Skeletal muscle cell (primary cell): ENCODE results near the gene PCGF3.
"Not testable (repeated sequence)": the region's sequence is repeated elsewhere in the genome, so short reads cannot be mapped to it uniquely, and the experiment has no call there.

Experiments used
- DNase-seq: peaks from one replicate; pipeline ENCODE4 v3.0.0-alpha.2; 2010; ENCODE audit warnings: low read depth
- H3K4me3 ChIP-seq: 2 replicates; pipeline ENCODE4 v1.5.1; 2011; ENCODE audit warnings: low read depth, mild to moderate bottlenecking, control low read depth, low read length, moderate library complexity

Gene PCGF3

DNA sequence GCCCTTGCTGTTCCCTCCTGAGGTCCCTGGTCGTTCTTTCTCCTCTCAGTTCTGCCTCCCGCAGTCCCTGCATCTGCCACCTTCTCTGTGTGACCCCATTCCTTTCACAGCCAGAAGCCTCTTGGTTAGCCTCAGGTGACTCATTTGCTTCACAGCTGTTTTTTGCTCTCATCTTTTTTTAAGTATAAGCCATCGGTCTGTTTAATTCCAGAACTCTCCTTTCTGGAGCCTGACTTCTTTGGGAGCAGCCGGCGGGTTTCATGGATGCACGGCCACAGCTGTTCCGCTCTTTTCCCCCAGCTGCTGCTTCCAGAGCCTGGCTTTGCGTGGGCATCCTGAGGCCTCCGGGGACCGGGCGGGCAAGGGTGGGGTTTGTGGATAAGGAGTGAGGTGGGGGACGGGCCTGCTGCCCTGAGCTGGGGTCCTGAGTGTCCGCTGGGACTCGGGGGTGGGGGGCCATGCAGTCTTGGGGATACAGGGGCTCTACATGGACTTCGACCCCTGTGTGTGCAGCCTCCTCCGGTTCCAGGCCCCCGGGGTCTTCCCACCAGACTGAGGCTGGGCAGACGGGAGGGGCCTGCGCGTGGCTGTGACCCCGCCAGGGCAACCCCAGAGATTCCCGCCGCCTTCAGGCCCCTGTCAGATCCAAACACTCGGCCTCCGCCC, 46.7 kb downstream of the PCGF3 start:
- no peak overlapping the region for H3K4me3 ChIP-seq
- peak; percentile 47 for DNase-seq

DNA sequence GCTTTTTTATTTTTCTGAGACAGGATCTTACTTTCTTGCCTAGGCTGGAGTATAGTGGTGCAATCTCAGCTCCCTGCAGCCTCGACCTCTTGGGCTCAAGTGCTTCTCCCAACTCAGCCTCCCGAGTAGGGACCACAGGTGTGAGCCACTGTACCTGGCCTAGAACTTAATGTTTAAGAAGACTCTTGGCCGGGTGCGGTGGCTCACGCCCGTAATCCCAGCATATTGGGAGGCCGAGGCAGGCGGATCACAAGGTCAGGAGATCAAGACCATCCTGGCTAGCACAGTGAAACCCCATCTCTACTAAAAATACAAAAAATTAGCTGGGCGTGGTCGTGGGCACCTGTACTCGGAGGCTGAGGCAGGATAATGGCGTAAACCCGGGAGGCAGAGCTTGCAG, 47.6 kb downstream of the PCGF3 start:
- not testable (repeated sequence) for DNase-seq, H3K4me3 ChIP-seq

DNA sequence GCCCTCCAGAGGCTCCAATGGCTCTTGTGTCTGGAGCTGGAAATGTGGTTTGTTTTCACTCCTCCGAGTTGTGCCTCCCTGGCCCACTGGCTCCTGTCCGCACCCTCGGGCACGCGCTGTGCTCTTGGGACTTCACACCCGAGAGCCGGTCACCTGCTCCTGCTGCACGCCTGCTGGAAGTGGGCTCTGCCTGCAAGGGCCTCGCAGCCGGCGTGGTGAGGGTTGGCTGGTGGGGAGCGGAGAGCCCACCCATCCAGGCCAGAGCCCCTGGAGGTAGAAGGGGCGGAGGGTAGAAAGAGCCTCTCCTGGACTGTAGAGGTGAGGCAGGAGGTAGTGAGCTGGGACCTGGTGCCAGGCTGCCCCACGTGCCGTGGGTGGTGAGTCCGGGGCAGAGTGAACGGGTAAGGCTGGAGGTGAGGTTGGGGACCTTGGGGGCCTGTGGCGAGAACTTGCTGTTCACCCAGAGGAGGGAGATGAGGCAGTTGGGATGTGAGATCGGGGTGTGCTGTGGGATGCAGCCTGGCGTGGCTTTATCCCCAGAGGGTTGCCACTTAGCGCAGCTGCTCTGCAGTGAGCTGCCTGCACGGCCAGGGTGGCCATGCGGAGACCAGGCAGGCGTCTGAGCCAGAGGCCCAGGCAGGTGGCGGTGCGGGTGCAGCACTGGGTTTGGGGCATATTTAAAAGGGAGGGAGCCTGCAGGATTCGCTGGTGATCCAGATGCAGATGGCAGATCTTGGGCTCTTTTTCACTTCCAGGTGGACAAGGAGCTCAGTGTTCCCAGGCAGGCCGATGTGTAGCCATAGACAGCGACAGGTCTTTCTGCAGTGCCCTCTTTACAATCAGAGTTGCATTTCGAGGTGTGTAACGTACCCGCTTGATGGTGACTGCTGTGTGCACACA, 48.8 kb downstream of the PCGF3 start:
- DNase-seq = no peak
- H3K4me3 ChIP-seq = no peak overlapping the region

DNA sequence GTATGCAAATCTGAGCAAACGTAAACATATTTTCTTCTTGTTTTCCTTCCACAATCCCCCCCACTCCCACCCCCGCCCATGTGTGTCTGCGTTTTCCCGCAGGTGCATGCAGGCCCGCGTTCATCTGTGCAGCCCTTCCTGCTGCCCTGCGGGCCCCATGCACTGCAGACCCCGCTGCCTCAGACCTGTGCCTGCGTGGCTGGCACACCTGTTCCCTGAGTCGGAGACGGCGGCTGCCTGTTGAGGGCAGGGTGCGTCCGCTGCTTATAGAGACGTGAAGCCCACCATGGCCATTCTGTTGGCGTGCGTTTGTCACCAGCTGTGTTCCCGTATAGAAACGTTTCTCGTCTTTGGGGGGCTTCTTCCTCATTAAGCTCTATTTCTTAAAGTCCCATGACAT, 51.5 kb downstream of the PCGF3 start:
- H3K4me3 ChIP-seq = no peak overlapping the region
- no peak for DNase-seq

DNA sequence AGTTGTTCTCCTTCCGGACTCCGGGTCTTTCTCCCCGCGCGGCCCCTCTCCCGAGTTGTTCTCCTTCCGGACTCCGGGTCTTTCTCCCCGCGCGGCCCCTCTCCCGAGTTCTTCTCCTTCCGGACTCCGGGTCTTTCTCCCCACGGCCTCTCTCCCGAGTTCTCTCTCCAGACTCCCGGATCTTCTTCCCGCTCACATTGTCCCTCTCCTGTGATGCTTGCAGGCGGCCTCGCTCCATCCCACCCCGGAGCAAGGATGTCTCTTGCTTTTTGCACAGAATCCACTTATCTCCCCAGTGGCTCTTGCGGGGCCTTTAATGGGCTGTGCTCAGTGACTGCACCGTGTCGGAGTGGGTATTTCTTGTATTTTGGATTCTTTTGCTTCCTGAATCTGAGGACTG, 54.2 kb downstream of the PCGF3 start:
- DNase-seq, H3K4me3 ChIP-seq: not testable (repeated sequence)

DNA sequence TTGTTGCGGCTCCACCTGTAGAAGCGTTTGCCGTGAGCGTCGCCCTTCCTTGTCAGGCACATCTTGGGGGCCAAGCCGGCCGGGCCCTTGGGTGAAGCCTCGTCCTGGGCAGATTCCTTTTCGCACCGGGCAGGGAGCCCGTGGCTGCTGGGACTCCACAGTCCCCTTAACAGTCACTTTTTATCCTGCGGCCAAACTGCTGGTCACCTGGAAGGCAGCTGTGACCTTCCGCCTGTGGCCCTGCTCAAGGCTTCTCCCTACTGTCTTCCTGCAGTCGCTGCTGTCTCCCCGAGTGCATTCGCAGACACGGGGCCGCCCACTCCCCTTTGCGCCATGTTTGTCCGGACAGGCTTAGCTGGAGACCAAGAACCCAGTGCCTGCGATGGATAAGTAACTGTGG, 55.0 kb downstream of the PCGF3 start:
- H3K4me3 ChIP-seq = no peak overlapping the region

DNA sequence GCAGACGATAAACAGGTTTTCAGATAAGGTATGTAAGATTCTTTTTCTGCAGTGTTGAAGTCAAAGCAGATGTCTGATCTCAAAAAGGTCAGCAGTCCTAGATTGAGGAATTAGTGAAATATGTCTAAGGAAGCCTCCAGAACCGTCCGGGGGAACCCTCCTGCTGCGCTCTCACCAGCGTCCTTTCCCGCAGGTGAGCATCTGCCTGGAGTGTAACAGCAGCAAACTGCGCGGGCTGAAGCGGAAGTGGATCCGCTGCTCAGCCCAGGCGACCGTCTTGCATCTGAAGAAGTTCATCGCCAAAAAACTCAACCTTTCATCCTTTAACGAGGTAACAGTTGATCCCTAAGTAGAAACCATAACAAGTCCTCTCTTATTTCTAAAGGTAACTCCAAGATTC, 55.5 kb downstream of the PCGF3 start:
- DNase-seq = no peak
- no peak overlapping the region for H3K4me3 ChIP-seq

More for the DNA sequence above, 55.0 kb downstream of the PCGF3 start:
- no peak for DNase-seq

DNA sequence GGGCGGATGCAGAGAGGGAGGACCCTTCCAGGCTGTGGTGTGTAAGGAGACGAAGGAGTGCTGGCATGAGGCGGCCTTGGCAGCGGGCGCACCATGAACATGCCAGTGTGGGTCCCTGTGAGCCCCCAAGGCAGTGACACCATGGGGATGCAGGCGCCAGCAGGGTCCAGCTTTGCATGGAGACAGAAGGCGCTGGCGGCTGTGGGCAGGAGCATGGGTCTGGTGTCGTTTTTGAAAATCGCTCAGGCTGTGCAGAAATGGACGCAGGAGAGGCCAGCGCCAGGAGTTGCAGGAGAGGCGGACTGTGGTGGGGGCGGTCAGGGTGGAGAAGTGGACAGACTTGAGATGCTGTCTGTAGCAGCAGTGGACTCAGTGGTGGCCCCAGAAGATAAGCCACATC, 56.1 kb downstream of the PCGF3 start:
- H3K4me3 ChIP-seq = no peak overlapping the region

DNA sequence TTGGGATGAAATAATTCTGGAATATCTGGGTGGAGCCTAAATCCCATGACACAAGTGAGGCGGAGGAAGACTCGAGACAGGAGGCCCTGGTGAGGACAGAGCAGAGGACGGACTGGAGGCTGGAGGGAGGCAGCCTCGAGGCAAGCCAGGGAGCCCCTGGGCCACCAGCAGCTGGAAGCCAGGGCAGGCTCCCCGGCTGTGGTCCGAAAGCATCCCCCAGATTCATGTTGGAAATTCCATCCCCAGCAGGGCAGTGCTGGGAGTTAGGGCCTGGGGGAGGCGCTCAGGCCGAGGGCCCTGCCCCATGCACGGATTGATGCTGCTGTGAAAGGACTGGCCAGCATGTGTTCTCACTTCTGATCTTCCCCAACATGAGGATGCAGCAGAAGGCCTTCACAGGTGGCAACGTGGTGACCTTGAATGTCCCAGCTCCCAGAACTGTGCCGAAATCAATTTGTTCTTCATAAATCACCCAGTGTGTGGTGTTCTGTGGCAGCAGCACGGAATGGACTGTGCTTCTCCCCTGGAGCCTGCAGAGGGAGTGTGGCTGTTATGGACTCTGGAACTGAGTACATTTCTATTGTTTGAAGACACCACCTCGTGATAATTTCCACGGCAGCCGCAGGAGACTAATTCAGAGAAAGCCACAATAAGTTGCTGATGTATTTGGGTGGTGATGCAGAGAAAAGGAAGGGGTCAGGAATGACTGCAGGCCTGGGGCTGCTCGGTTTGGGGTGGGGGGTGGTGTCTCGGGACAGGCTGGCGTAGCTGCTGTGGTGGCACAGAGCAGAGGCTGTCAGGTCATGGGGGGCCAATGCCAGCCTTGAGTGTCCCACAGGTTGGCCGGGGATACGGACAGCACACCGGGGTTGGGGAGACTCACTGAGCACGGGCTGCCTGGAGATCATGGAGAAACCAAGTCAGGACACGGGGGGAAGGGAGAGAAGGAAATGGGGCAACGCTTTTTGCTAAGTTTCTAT, 56.9 kb downstream of the PCGF3 start:
- no peak for DNase-seq
- no peak overlapping the region for H3K4me3 ChIP-seq

More for the DNA sequence above, 56.1 kb downstream of the PCGF3 start:
- DNase-seq = no peak

DNA sequence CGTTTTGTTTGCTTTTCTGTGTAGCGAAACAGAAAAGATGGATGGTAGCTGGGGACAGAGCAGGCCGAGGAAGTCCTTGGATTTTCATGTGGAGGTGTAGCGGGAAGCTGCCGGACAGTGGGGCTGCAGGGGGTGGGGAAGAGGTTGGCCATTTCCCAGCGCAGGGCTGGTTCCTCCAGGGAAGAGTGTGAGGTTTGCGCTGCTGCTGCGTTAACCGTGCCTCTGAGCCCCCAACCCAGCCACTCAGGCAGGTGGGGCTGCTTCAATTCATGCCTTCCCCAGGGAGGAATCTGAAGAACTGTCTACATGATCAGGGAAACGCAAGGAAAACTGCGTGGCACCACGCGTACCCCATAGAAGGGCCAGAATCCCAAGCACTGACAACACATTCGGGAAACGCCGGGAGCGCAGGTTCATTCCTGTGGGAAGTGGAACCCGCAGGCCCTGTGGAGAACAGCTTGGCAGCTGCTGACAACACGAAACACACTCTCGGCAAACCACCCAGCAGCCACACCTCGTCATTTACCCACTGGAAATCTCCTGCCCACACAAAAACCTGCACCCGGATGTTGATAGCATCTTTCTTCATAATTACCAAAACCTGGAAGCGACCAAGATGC, 57.7 kb downstream of the PCGF3 start:
- H3K4me3 ChIP-seq = no peak overlapping the region
- DNase-seq = no peak

DNA sequence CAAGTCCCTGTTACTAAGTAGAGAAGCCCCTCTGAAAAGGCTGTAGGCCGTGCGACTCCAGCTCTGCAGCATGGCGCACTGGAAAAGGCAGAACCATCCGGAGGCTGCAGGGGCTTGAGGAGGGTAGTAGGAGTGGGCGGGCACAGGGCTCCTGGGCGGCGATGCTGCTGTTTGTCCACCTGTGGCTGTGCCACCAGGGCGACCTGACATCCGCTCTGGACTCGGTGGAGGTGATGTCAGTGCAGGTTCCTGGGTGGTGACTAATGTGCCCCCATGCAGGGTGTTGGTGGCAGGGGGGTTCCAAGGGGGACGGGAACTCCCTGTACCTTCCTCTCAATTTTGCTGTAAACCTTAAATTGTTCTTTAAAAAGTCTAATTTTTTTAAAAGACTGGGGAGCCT, 58.3 kb downstream of the PCGF3 start:
- no peak overlapping the region for H3K4me3 ChIP-seq
- no peak for DNase-seq

DNA sequence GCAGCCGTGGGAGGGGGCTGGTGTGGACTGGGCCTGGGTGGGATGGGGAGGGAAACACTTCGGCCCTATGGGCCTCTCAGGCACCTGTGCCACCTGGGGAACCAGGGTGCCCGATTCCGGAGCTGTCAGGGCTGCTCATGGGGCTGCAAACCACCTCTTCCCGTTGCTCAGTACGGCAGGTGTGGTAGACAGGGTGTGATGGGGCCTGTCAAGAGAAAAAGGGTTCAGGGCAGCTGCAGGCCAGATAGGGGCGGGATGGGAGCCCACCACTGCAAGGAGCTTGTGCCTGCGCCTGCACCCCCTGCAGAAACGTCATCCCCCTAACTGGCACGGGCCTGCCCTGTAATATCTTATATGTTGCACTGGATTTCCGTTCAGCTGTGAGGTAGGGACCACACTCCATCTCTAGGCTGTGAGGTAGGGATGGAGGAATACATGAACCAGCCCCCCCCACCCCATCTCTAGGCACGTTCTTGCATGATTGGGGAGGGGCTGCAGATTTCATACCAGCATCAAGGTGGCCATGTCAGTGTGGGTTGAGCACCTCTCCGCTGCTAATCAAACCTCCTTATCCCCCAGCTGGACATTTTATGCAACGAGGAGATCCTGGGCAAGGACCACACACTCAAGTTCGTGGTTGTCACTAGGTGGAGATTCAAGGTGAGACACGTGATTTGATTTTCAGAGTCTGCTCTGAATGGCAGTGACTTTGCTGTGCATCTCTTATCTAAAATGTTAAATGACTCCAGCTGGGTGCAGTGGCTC, 59.0 kb downstream of the PCGF3 start:
- no peak overlapping the region for H3K4me3 ChIP-seq
- DNase-seq = no peak

DNA sequence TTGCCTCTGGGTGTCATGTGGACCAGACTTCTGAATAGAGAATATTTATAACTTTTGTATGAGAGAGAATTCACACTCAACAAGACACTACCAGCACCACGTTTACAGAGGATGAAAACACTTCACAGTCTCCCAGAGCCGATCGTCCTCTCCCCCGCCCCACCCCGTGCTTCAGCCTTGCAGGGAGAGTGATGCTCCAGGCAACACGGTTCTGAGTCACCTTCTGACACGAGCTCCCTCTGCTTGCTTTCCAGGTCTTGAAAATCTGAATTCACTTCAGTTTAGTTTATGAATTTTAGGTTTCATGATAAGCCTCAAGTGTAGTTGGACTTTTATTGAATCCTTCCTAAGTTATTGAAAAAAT, 60.5 kb downstream of the PCGF3 start:
- no peak for DNase-seq

DNA sequence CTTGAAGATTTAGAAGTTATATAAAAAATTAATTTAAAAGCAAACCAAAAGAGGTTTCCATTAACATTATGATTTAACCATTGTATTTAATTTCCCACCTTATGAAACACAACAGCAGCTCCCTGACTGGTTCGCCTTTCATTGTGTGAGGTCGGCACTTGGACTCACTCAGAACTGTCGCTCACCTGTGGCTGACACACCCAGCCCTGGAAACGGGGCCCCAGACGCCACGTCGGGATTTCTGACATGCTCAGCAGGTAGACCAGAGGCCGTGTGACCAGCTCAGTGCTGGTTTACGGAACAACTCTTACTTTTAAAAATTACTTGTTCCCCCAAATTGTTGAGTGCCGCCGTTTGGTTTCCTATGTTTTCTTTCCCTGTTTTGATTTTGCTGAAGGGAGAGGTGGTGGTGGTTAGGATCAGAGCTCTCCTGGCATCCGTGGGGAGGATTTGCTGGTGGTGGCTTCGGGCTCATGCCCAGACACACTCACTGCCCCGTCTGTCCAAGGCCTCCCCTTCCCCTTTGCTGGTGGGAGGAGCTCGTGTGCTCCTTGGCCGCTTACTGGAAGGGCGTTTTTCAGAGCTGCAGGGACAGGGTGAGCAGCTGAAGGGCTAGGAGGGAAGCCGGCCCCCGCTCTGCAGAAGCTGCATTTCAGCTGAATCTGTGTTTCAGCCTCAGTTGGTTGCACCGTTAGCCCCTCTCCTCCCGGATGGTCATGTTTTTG, 61.1 kb downstream of the PCGF3 start:
- no peak overlapping the region for H3K4me3 ChIP-seq
- DNase-seq = no peak

More for the DNA sequence above, 60.5 kb downstream of the PCGF3 start:
- no peak overlapping the region for H3K4me3 ChIP-seq

DNA sequence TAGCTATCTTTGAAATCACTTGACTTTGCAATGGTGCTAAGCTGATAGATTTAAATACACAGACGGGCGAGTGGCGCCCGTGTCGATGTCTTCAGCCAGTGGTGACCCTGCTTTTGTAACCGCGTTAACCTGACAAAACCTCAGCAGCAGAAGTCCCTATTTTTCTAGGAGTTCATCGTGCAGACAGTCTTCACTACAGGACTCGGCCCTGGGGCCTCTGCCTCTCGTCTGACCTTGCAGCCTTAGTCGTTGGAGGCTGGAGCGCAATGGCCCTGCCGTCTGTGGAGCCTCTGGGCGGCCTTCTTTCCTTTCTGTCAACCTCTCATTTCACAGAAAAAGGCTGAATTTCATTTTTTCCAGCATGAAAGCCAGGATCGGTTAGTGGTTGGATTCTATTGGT, 62.4 kb downstream of the PCGF3 start:
- no peak overlapping the region for H3K4me3 ChIP-seq
- no peak for DNase-seq

DNA sequence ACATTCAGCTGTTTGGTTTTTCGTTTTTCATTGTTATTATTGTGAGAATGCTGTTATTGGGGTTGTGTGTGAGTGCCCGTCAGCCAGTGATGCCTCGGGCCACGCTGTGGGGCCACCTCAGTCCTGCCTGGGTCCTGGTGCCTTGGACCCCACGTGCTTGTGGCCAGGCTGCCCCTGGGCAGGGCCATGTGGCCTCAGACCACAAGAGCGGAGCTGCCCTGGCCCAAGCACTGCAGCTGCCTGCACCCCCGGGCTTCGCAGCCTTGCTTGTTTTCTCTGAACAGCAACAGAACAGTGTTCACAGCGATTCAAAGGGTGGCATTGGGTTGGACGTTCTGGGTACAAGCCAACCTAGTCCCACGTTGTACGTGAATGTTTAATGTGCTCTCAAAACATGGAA, 63.4 kb downstream of the PCGF3 start:
- no peak overlapping the region for H3K4me3 ChIP-seq
- DNase-seq = no peak

DNA sequence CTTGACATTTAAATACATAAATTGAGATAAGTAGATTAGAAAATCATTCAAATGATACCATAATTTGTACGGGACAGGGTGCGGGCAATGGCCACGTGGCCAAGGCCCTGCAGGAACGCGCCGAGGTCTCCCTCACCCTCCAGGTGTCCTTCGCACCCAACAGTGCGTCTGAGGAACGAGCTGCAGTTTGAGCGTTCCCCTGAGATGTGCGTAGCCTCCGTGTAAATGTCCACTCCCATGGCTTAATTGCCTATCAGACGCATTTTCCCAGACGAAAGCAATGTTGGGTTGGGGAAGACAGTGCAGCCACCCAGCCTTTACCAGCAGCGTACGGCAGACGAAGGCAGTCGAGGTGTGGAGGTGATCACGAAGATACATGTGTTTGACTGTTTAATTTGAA, 63.9 kb downstream of the PCGF3 start:
- H3K4me3 ChIP-seq = no peak overlapping the region
- DNase-seq = no peak

DNA sequence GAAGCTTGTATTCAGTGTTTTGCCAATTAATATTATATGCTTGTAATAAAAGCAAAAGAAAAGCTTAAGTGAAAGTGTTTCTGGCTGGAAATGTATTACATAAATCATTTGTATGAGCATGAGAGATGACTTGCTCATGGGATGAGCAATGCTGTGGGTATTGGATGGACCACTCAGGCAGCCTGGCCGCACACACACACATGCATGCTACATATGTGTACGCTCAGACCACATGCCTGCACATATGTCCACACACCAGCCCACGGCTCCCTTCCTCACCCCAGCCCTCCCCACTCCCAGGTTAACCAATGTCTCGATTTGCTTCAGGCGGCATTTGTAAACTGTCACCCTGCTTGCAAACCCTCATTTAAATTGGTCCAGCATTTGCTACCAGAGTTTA, 64.4 kb downstream of the PCGF3 start:
- DNase-seq = no peak
- H3K4me3 ChIP-seq = no peak overlapping the region
